Hepatocyte (in vitro differentiated cells): ENCODE measurements around the gene CARS1. TPM values are rescaled to one million over a fixed set of nuclear protein-coding genes. Genes with fewer than 3 reads are reported as not detected.

Source experiments
- DNase-seq: peaks from one replicate; pipeline ENCODE4 v3.0.0-alpha.2; 2016; ENCODE audit warnings: low spot score
- H2AFZ ChIP-seq: fragments of 200-600 bp; sonication (generic); 2 replicates; pipeline ENCODE4 v1.6.0; 2016; ENCODE audit warnings: antibody characterized with exemption, mild to moderate bottlenecking
- H3K27ac ChIP-seq: fragments of 200-600 bp; sonication (generic); 2 replicates; pipeline ENCODE4 v1.5.1; 2016; ENCODE audit warnings: mild to moderate bottlenecking
- H3K27me3 ChIP-seq: fragments of 200-600 bp; sonication (generic); 2 replicates; pipeline ENCODE4 v1.6.1; 2016
- H3K36me3 ChIP-seq: fragments of 200-600 bp; sonication (generic); replicated peaks from 2 replicates; pipeline ENCODE4 v1.5.1; 2016; ENCODE audit warnings: low read depth; ENCODE audit not compliant: insufficient read depth
- H3K4me1 ChIP-seq: fragments of 200-600 bp; sonication (generic); 2 replicates; pipeline ENCODE4 v1.5.1; 2016; ENCODE audit warnings: mild to moderate bottlenecking, moderate library complexity; ENCODE audit not compliant: insufficient read depth
- H3K4me2 ChIP-seq: fragments of 200-600 bp; sonication (generic); 2 replicates; pipeline ENCODE4 v1.6.0; 2016
- H3K4me3 ChIP-seq: fragments of 200-600 bp; sonication (generic); 2 replicates; pipeline ENCODE4 v1.5.1; 2016; ENCODE audit warnings: mild to moderate bottlenecking
- H3K79me2 ChIP-seq: fragments of 200-600 bp; sonication (generic); 2 replicates; pipeline ENCODE4 v1.6.0; 2017; ENCODE audit warnings: mild to moderate bottlenecking
- H3K9me2 ChIP-seq: fragments of 200-600 bp; sonication (generic); replicated peaks from 2 replicates; pipeline ENCODE4 v1.6.0; 2017; ENCODE audit warnings: mild to moderate bottlenecking; ENCODE audit not compliant: insufficient read depth
- H3K9me3 ChIP-seq: fragments of 200-600 bp; sonication (generic); 2 replicates; pipeline ENCODE4 v1.5.1; 2016; ENCODE audit warnings: low read depth, mild to moderate bottlenecking
- H4K20me1 ChIP-seq: fragments of 200-600 bp; sonication (generic); 2 replicates; pipeline ENCODE4 v1.6.0; 2016; ENCODE audit warnings: mild to moderate bottlenecking; ENCODE audit not compliant: insufficient read depth, poor library complexity, severe bottlenecking
- CTCF ChIP-seq: fragments of 200-600 bp; sonication (generic); IDR thresholded peaks from 2 replicates; pipeline ENCODE4 v1.5.1; 2016; ENCODE audit warnings: antibody characterized with exemption, mild to moderate bottlenecking; ENCODE audit not compliant: poor library complexity
- EZH2 ChIP-seq: fragments of 200-600 bp; sonication (generic); IDR thresholded peaks from 2 replicates; pipeline ENCODE4 v1.6.1; 2016; ENCODE audit warnings: antibody characterized with exemption, mild to moderate bottlenecking, borderline replicate concordance
- EZH2phosphoT487 ChIP-seq: fragments of 200-600 bp; sonication (generic); IDR thresholded peaks from one replicate; pipeline ENCODE4 v1.6.1; 2018; ENCODE audit warnings: antibody characterized with exemption, mild to moderate bottlenecking, low read depth, moderate library complexity; ENCODE audit not compliant: unreplicated experiment, severe bottlenecking
- WGBS: methylation state at CpG from one replicate; pipeline ENCODE4 v1.1.6; 2016; ENCODE audit warnings: low lambda C conversion rate; ENCODE audit errors: missing lambda C conversion rate; 5-methylcytosine and 5-hydroxymethylcytosine counted together
- polyA plus RNA-seq: library from polyadenylated mRNA; unstranded; fragments of >200 nt; fragmentation: Nextera tagmentation; extraction: Ambion mirVana; gene quantifications from 2 replicates; pipeline ENCODE4 v1.2.1, GENCODE V29; 2016
- total RNA-seq: library from RNA; depleted of rRNA; stranded (reverse); fragments of >200 nt; gene quantifications from 2 replicates; pipeline ENCODE4 v1.2.3, GENCODE V29; 2014

Gene CARS1
- total and polyA plus RNA-seq, 2 experiments from 2014 or later, result 35.5 to 42.0 TPM

GRCh38 chr11:3002351-3002861 is 54.8 kb downstream of the CARS1 start:
- WGBS, result 96% methylated on average over 8 of the region's 8 CpGs
- no peak overlapping the region for H2AFZ ChIP-seq
- H3K4me2 ChIP-seq, result no peak overlapping the region
- peaks cover 4% of the 10 kb centered on the region for H3K4me1 ChIP-seq
- no peaks in the 10 kb centered on the region for H3K79me2 ChIP-seq
- H3K27ac ChIP-seq, result no peak overlapping the region
- H4K20me1 ChIP-seq, result no peaks in the 10 kb centered on the region
- H3K36me3 ChIP-seq, result no peaks in the 10 kb centered on the region
- H3K9me2 ChIP-seq, result no peaks in the 10 kb centered on the region
- DNase-seq, result no peak
- no peaks in the 10 kb centered on the region for H3K9me3 ChIP-seq
- H3K4me3 ChIP-seq, result no peak overlapping the region
- H3K27me3 ChIP-seq, result no peaks in the 10 kb centered on the region
- TF ChIP-seq CTCF (no peak), EZH2 (no peak), EZH2phosphoT487 (no peak)

GRCh38 chr11:3001496-3001895 is 55.7 kb downstream of the CARS1 start:
- H3K9me2 ChIP-seq, result no peaks in the 10 kb centered on the region
- no peak for DNase-seq
- no peaks in the 10 kb centered on the region for H3K36me3 ChIP-seq

GRCh38 chr11:3000032-3000961 is 56.9 kb downstream of the CARS1 start:
- Histone ChIP-seq H3K36me3 (no peaks in the 10 kb centered on the region), H3K9me3 (no peaks in the 10 kb centered on the region), H3K27ac (peak overlapping the region; percentile 36), H3K79me2 (no peaks in the 10 kb centered on the region), H3K4me3 (no peak overlapping the region), H2AFZ (no peak overlapping the region), H3K4me2 (no peak overlapping the region), H3K4me1 (peaks cover 4% of the 10 kb centered on the region), H4K20me1 (no peaks in the 10 kb centered on the region), H3K27me3 (no peaks in the 10 kb centered on the region), H3K9me2 (no peaks in the 10 kb centered on the region)
- 77% methylated on average over 17 of the region's 17 CpGs for WGBS
- DNase-seq, result peak; percentile 47
- TF ChIP-seq EZH2, result no peak
- no peak for TF ChIP-seq EZH2phosphoT487
- TF ChIP-seq CTCF, result no peak

More at GRCh38 chr11:3001496-3001895, 55.7 kb downstream of the CARS1 start:
- Histone ChIP-seq H3K27me3 (no peaks in the 10 kb centered on the region), H3K9me3 (no peaks in the 10 kb centered on the region), H4K20me1 (no peaks in the 10 kb centered on the region), H3K27ac (no peak overlapping the region), H3K79me2 (no peaks in the 10 kb centered on the region), H3K4me1 (peaks cover 4% of the 10 kb centered on the region), H3K4me2 (no peak overlapping the region), H2AFZ (no peak overlapping the region), H3K4me3 (no peak overlapping the region)
- TF ChIP-seq EZH2phosphoT487 (no peak), EZH2 (no peak), CTCF (no peak)
- whole genome bisulfite sequencing, result 97% methylated on average over 6 of the region's 6 CpGs
